ENCODE data around the gene COA8. TPM values are rescaled to one million over a fixed set of nuclear protein-coding genes. Genes with fewer than 3 reads are reported as not detected.

The COA8 gene
- total and polyA plus RNA-seq, 3 experiments from 2014 or later, result 42.9 to 64.4 (median 43.5) TPM

DNA sequence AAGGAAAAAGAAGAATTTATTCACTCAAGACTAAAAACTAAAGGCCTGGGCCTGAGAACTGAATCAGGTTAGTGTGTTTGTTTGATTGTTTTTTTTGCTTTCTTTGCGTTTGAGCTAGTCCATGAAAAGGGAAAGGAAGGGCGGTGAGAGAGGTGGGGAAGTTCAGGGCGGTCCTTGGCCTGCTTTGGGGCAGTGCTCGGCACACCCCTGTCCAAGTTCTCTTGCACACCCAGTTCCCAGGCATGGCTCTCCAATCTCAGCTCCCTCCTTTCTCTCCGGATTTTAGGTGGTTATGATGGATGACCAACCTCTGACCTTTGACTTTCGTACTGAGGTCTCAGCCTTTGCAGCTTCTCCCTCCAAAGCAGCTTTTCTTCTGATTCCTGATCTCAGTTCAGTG, 11.3 kb downstream of the COA8 start:
- no peak overlapping the region for H3K27ac ChIP-seq (ENCODE audit: low read depth, low read length)
- ChIA-PET CTCF (no interaction called here), POLR2A (interaction anchor here (0.6 kb wide), 1 partner anchor 693 kb away, joined by 8 read pairs; no protein-coding TSS in a partner anchor)
- Mint-ChIP-seq H3K4me1 (peaks cover 0 to 4% (median 4%) of the 10 kb centered on the region in 3 donors), H3K4me3 (no peak overlapping the region), H3K36me3 (peaks cover 0 to 52% (median 8%) of the 10 kb centered on the region in 3 donors), H3K27me3 (no peaks in the 10 kb centered on the region), H3K9me3 (no peaks in the 10 kb centered on the region), H3K27ac (peak overlapping the region in 1 of 8 donors; percentile 51)
- no peaks in the 10 kb centered on the region for H3K4me1 ChIP-seq (ENCODE audit: insufficient read depth, low read length)
- no peak overlapping the region for H3K4me3 ChIP-seq (ENCODE audit: low read length)
- H3K9me3 ChIP-seq (ENCODE audit: low read length), result no peaks in the 10 kb centered on the region
- H3K36me3 ChIP-seq (ENCODE audit: insufficient read depth, low read length), result peaks cover 16% of the 10 kb centered on the region
- H3K27me3 ChIP-seq (ENCODE audit: insufficient read depth, low read length, poor library complexity, severe bottlenecking), result no peaks in the 10 kb centered on the region
- no peak for DNase-seq

- no peak overlapping the region for H3K4me3 ChIP-seq (ENCODE audit: low read length)
- Mint-ChIP-seq H3K4me3 (no peak overlapping the region), H3K4me1 (peaks cover 0 to 3% (median 0%) of the 10 kb centered on the region in 3 donors), H3K9me3 (no peaks in the 10 kb centered on the region), H3K27ac (no peak overlapping the region), H3K27me3 (no peaks in the 10 kb centered on the region), H3K36me3 (peaks cover 0 to 52% (median 8%) of the 10 kb centered on the region in 3 donors)
- no peaks in the 10 kb centered on the region for H3K27me3 ChIP-seq (ENCODE audit: insufficient read depth, low read length, poor library complexity, severe bottlenecking)
- no peaks in the 10 kb centered on the region for H3K9me3 ChIP-seq (ENCODE audit: low read length)
- no peaks in the 10 kb centered on the region for H3K4me1 ChIP-seq (ENCODE audit: insufficient read depth, low read length)
- ChIA-PET POLR2A (no interaction called here), CTCF (no interaction called here)
- H3K27ac ChIP-seq (ENCODE audit: low read depth, low read length), result no peak overlapping the region
- H3K36me3 ChIP-seq (ENCODE audit: insufficient read depth, low read length), result peaks cover 16% of the 10 kb centered on the region
- DNase-seq, result no peak
These were observed 12.0 kb downstream of the COA8 start for GRCh38 chr14:103574707-103575285.

GRCh38 chr14:103576371-103577024, 13.7 kb downstream of the COA8 start:
- no peaks in the 10 kb centered on the region for H3K4me1 ChIP-seq (ENCODE audit: insufficient read depth, low read length)
- no peak overlapping the region for H3K27ac ChIP-seq (ENCODE audit: low read depth, low read length)
- no peaks in the 10 kb centered on the region for H3K9me3 Mint-ChIP-seq
- H3K4me1 Mint-ChIP-seq, result peaks cover 0 to 3% (median 0%) of the 10 kb centered on the region in 3 donors
- no peak overlapping the region for H3K4me3 Mint-ChIP-seq
- H3K27me3 Mint-ChIP-seq, result no peaks in the 10 kb centered on the region
- peaks cover 0 to 58% (median 8%) of the 10 kb centered on the region in 3 donors for H3K36me3 Mint-ChIP-seq
- H3K36me3 ChIP-seq (ENCODE audit: insufficient read depth, low read length), result peaks cover 16% of the 10 kb centered on the region
- DNase-seq, result no peak
- H3K9me3 ChIP-seq (ENCODE audit: low read length), result no peaks in the 10 kb centered on the region
- CTCF ChIA-PET, result no interaction called here
- POLR2A ChIA-PET, result no interaction called here
- peak overlapping the region in 1 of 8 donors; percentile 38 for H3K27ac Mint-ChIP-seq
- no peak overlapping the region for H3K4me3 ChIP-seq (ENCODE audit: low read length)
- H3K27me3 ChIP-seq (ENCODE audit: insufficient read depth, low read length, poor library complexity, severe bottlenecking), result no peaks in the 10 kb centered on the region

- ChIA-PET POLR2A (no interaction called here), CTCF (no interaction called here)
- Histone ChIP-seq H3K9me3 (ENCODE audit: low read length) (no peaks in the 10 kb centered on the region), H3K27me3 (ENCODE audit: insufficient read depth, low read length, poor library complexity, severe bottlenecking) (no peaks in the 10 kb centered on the region), H3K4me3 (ENCODE audit: low read length) (no peak overlapping the region), H3K36me3 (ENCODE audit: insufficient read depth, low read length) (peaks cover 16% of the 10 kb centered on the region), H3K27ac (ENCODE audit: low read depth, low read length) (no peak overlapping the region), H3K4me1 (ENCODE audit: insufficient read depth, low read length) (no peaks in the 10 kb centered on the region)
- Mint-ChIP-seq H3K4me3 (no peak overlapping the region), H3K36me3 (peaks cover 0 to 62% (median 8%) of the 10 kb centered on the region in 3 donors), H3K9me3 (no peaks in the 10 kb centered on the region), H3K4me1 (peaks cover 0 to 3% (median 0%) of the 10 kb centered on the region in 3 donors), H3K27ac (no peak overlapping the region), H3K27me3 (no peaks in the 10 kb centered on the region)
- DNase-seq, result no peak
These were observed 15.8 kb downstream of the COA8 start for GRCh38 chr14:103578401-103579075.

- no peaks in the 10 kb centered on the region for H3K27me3 Mint-ChIP-seq
- peaks cover 0 to 2% (median 0%) of the 10 kb centered on the region in 3 donors for H3K4me1 Mint-ChIP-seq
- ChIA-PET POLR2A (interaction anchor here (0.6 kb wide), 1 partner anchor 468 kb away, joined by 4 read pairs; no protein-coding TSS in a partner anchor), CTCF (no interaction called here)
- DNase-seq, result no peak
- H3K9me3 ChIP-seq (ENCODE audit: low read length), result no peaks in the 10 kb centered on the region
- no peaks in the 10 kb centered on the region for H3K36me3 ChIP-seq (ENCODE audit: insufficient read depth, low read length)
- peak overlapping the region in 1 of 7 donors; percentile 44 for H3K4me3 Mint-ChIP-seq
- H3K36me3 Mint-ChIP-seq, result peaks cover 0 to 56% (median 0%) of the 10 kb centered on the region in 3 donors
- no peak overlapping the region for H3K4me3 ChIP-seq (ENCODE audit: low read length)
- no peaks in the 10 kb centered on the region for H3K27me3 ChIP-seq (ENCODE audit: insufficient read depth, low read length, poor library complexity, severe bottlenecking)
- peak overlapping the region in 1 of 8 donors; percentile 19 for H3K27ac Mint-ChIP-seq
- no peaks in the 10 kb centered on the region for H3K4me1 ChIP-seq (ENCODE audit: insufficient read depth, low read length)
- H3K9me3 Mint-ChIP-seq, result no peaks in the 10 kb centered on the region
- no peak overlapping the region for H3K27ac ChIP-seq (ENCODE audit: low read depth, low read length)
These were observed 18.4 kb downstream of the COA8 start for GRCh38 chr14:103581206-103581605.

GRCh38 chr14:103581954-103582703, 19.4 kb downstream of the COA8 start:
- Mint-ChIP-seq H3K4me3 (no peak overlapping the region), H3K27me3 (no peaks in the 10 kb centered on the region), H3K9me3 (no peaks in the 10 kb centered on the region), H3K36me3 (peaks cover 0 to 51% (median 3%) of the 10 kb centered on the region in 3 donors), H3K27ac (no peak overlapping the region), H3K4me1 (peaks cover 0 to 3% (median 2%) of the 10 kb centered on the region in 3 donors)
- no peak for DNase-seq
- no peaks in the 10 kb centered on the region for H3K27me3 ChIP-seq (ENCODE audit: insufficient read depth, low read length, poor library complexity, severe bottlenecking)
- H3K27ac ChIP-seq (ENCODE audit: low read depth, low read length), result no peak overlapping the region
- H3K4me1 ChIP-seq (ENCODE audit: insufficient read depth, low read length), result no peaks in the 10 kb centered on the region
- CTCF ChIA-PET, result no interaction called here
- POLR2A ChIA-PET, result interaction anchor here (0.6 kb wide), 1 partner anchor 467 kb away, joined by 4 read pairs; no protein-coding TSS in a partner anchor
- no peaks in the 10 kb centered on the region for H3K36me3 ChIP-seq (ENCODE audit: insufficient read depth, low read length)
- no peaks in the 10 kb centered on the region for H3K9me3 ChIP-seq (ENCODE audit: low read length)
- no peak overlapping the region for H3K4me3 ChIP-seq (ENCODE audit: low read length)

DNA sequence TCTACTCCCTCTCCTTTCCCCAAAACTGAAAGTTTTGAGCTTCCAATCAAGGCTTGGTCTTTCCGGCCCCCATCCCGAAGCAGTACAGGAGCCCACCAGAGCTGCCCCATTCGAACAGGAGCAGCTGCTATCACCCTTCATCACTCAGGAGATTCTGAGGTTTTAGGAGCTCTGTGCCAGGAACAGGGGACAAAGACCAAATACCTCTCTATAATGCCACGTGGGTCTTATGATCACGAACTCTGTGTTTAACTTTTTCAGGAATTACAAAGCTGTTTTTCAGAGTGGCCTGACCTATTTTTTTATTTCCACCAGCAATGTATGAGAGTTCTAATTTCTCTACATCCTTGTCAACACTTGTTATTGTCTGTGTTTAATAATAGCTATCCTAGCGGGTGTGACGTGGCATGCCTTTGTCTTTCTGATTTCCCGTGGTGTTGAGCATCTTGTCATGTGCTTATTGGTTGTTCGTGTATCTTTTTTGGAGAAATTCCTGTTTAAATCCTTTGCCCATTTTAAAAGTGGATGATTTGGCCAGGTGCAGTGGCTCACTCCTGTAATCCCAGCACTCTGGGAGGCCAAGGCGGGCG, 21.7 kb downstream of the COA8 start:
- no peak for DNase-seq
- Mint-ChIP-seq H3K4me3 (no peak overlapping the region), H3K36me3 (peaks cover 2 to 44% (median 3%) of the 10 kb centered on the region in 3 donors), H3K4me1 (peaks cover 0 to 3% (median 2%) of the 10 kb centered on the region in 3 donors), H3K9me3 (no peaks in the 10 kb centered on the region), H3K27ac (peak overlapping the region in 1 of 8 donors; percentile 14), H3K27me3 (no peaks in the 10 kb centered on the region)
- no peaks in the 10 kb centered on the region for H3K9me3 ChIP-seq (ENCODE audit: low read length)
- no peaks in the 10 kb centered on the region for H3K36me3 ChIP-seq (ENCODE audit: insufficient read depth, low read length)
- H3K27me3 ChIP-seq (ENCODE audit: insufficient read depth, low read length, poor library complexity, severe bottlenecking), result no peaks in the 10 kb centered on the region
- H3K27ac ChIP-seq (ENCODE audit: low read depth, low read length), result no peak overlapping the region
- no peak overlapping the region for H3K4me3 ChIP-seq (ENCODE audit: low read length)
- CTCF ChIA-PET, result interaction anchor here (1.1 kb wide), 1 partner anchor 8 kb away, joined by 5 read pairs; no protein-coding TSS in a partner anchor
- H3K4me1 ChIP-seq (ENCODE audit: insufficient read depth, low read length), result no peaks in the 10 kb centered on the region
- POLR2A ChIA-PET, result interaction anchor here (0.5 to 0.6 kb wide), 2 partner anchors 9 to 1126 kb away, joined by 3 to 4 read pairs; no protein-coding TSS in a partner anchor
